Right atrium auricular region (tissue), 2 donors: ENCODE results near the gene TRIM31. TPM values are rescaled to one million over a fixed set of nuclear protein-coding genes. Genes with fewer than 3 reads are reported as not detected.
A peak's percentile ranks its signal among the peaks of the same experiment; 100 is the strongest.

ENCODE experiments used
- DNase-seq: peaks from one replicate; pipeline ENCODE4 v3.0.0-alpha.2; 2019; ENCODE audit warnings: low spot score
- H3K27ac ChIP-seq, 2 donors: fragments of 200-600 bp; sonication (generic); 1 replicate in 1 of 2; 2 replicates in 1 of 2; pipeline ENCODE4 v1.5.1; 2016 to 2019
- H3K27me3 ChIP-seq, 2 donors: fragments of 200-600 bp; sonication (generic); one replicate each; pipeline versions ENCODE4 v1.5.1 to v1.6.0; 2017 to 2019
- H3K36me3 ChIP-seq: fragments of 200-600 bp; sonication (generic); one replicate; pipeline ENCODE4 v1.5.1; 2016
- H3K4me1 ChIP-seq, 2 donors: fragments of 200-600 bp; sonication (generic); one replicate each; pipeline versions ENCODE4 v1.5.1 to v1.6.0; 2017 to 2019
- H3K4me3 ChIP-seq, 2 donors: fragments of 200-600 bp; sonication (generic); 1 replicate in 1 of 2; 2 replicates in 1 of 2; pipeline ENCODE4 v1.5.1; 2017 to 2019; ENCODE audit warnings: mild to moderate bottlenecking in 1 of 2, moderate library complexity in 1 of 2
- H3K9me3 ChIP-seq, 2 donors: fragments of 200-600 bp; sonication (generic); one replicate each; pipeline ENCODE4 v1.5.1; 2019
- CTCF ChIP-seq, 2 donors: fragments of 200-600 bp; sonication (generic); IDR thresholded peaks; one replicate each; pipeline ENCODE4 v1.5.1; 2019; ENCODE audit warnings: antibody characterized with exemption in 2 of 2
- total RNA-seq, 2 donors: library from RNA; depleted of rRNA; stranded (reverse); fragments of >200 nt; gene quantifications; one replicate each; pipeline ENCODE4 v1.1.0, GENCODE V29; 2016

Gene TRIM31
- total RNA-seq, 2 donors from 2014 or later, result not detected

- Histone ChIP-seq H3K36me3 (no peaks in the 10 kb centered on the region), H3K4me1 (peaks cover 0 to 34% of the 10 kb centered on the region in 2 donors), H3K27ac (peak overlapping the region; percentile 61 to 68), H3K4me3 (peak overlapping the region; percentile 31 to 55), H3K27me3 (no peaks in the 10 kb centered on the region), H3K9me3 (no peaks in the 10 kb centered on the region)
- DNase-seq, result peak; percentile 93
- peak; percentile 72 to 93 for TF ChIP-seq CTCF (IDR thresholded peaks at IDR 0.05)
Observed at GRCh38 chr6:30102970-30103871, 9.7 kb downstream of the TRIM31 start.

GRCh38 chr6:30102414-30102969 is 10.4 kb downstream of the TRIM31 start:
- peak overlapping the region; percentile 24 to 55 for H3K4me3 ChIP-seq
- DNase-seq, result peak; percentile 74
- H3K27ac ChIP-seq, result peak overlapping the region; percentile 61 to 68
- H3K36me3 ChIP-seq, result no peaks in the 10 kb centered on the region
- H3K9me3 ChIP-seq, result no peaks in the 10 kb centered on the region
- TF ChIP-seq CTCF (IDR thresholded peaks at IDR 0.05), result no peak
- peaks cover 0 to 34% of the 10 kb centered on the region in 2 donors for H3K4me1 ChIP-seq
- H3K27me3 ChIP-seq, result no peaks in the 10 kb centered on the region

GRCh38 chr6:30101444-30102413 is 11.2 kb downstream of the TRIM31 start:
- TF ChIP-seq CTCF (IDR thresholded peaks at IDR 0.05), result peak in 1 of 2 donors; percentile 44
- Histone ChIP-seq H3K27me3 (no peaks in the 10 kb centered on the region), H3K27ac (peak overlapping the region; percentile 61 to 68), H3K4me1 (peaks cover 0 to 34% of the 10 kb centered on the region in 2 donors), H3K4me3 (peak overlapping the region; percentile 24 to 55), H3K9me3 (no peaks in the 10 kb centered on the region), H3K36me3 (no peaks in the 10 kb centered on the region)
- peak; percentile 79 for DNase-seq

- DNase-seq, result no peak
- Histone ChIP-seq H3K4me1 (peaks cover 0 to 34% of the 10 kb centered on the region in 2 donors), H3K9me3 (no peaks in the 10 kb centered on the region), H3K27ac (no peak overlapping the region), H3K36me3 (no peaks in the 10 kb centered on the region), H3K4me3 (peak overlapping the region in 1 of 2 donors; percentile 55), H3K27me3 (no peaks in the 10 kb centered on the region)
- TF ChIP-seq CTCF (IDR thresholded peaks at IDR 0.05), result peak in 1 of 2 donors; percentile 27
Observed at GRCh38 chr6:30100585-30101443, 12.1 kb downstream of the TRIM31 start.

GRCh38 chr6:30100154-30100553 is 12.7 kb downstream of the TRIM31 start:
- Histone ChIP-seq H3K9me3 (no peaks in the 10 kb centered on the region), H3K4me1 (peaks cover 0 to 34% of the 10 kb centered on the region in 2 donors), H3K36me3 (no peaks in the 10 kb centered on the region), H3K27ac (no peak overlapping the region), H3K27me3 (no peaks in the 10 kb centered on the region), H3K4me3 (no peak overlapping the region)
- DNase-seq, result no peak
- no peak for TF ChIP-seq CTCF (IDR thresholded peaks at IDR 0.05)
